H1 (cell line): ENCODE measurements around the gene PTPN13. TPM values are rescaled to one million over a fixed set of nuclear protein-coding genes. Genes with fewer than 3 reads are reported as not detected.

Experiments
- CTCF ChIA-PET: fragments of 300-600 bp; sonication (Branson Sonifier 250); formaldehyde crosslinking; loops from one replicate; lab custom pipeline; 2021; ENCODE audit not compliant: partially characterized antibody; lab: Charles Lee
- POLR2A ChIA-PET: fragments of 300-600 bp; sonication (Branson Sonifier 250); formaldehyde crosslinking; loops from one replicate; lab custom pipeline; 2021; ENCODE audit warnings: inconsistent platforms; ENCODE audit not compliant: partially characterized antibody; lab: Charles Lee
- DNase-seq, 2 experiments: peaks; one replicate each; pipeline versions ENCODE4 v3.0.0 to v3.0.0-alpha.2; 2010 to 2022; ENCODE audit warnings: low spot score in 2 of 2, low read depth in 1 of 2, mixed read lengths in 1 of 2
- FAIRE-seq: peaks from 2 replicates; lab custom pipeline; 2011; peaks lifted over from hg19 to GRCh38; lab: Jason Lieb, UNC
- H2AFZ ChIP-seq: 2 replicates; pipeline ENCODE4 v1.8.1; 2012; ENCODE audit warnings: low read length, inconsistent platforms
- H2AK5ac ChIP-seq: 2 replicates; pipeline ENCODE4 v1.6.1; 2013; ENCODE audit warnings: low read depth, low read length
- H2BK120ac ChIP-seq: replicated peaks from 2 replicates; pipeline ENCODE3; 2013; ENCODE audit warnings: low read depth, low read length, inconsistent platforms
- H2BK12ac ChIP-seq: 2 replicates; pipeline ENCODE4 v1.6.1; 2013; ENCODE audit warnings: low read depth, low read length
- H2BK15ac ChIP-seq: 2 replicates; pipeline ENCODE4 v1.6.1; 2013; ENCODE audit warnings: low read length
- H2BK20ac ChIP-seq: 2 replicates; pipeline ENCODE4 v1.6.1; 2013; ENCODE audit warnings: low read length
- H2BK5ac ChIP-seq: 2 replicates; pipeline ENCODE4 v1.6.1; 2013; ENCODE audit warnings: low read depth, low read length
- H3K14ac ChIP-seq: 2 replicates; pipeline ENCODE4 v1.6.1; 2013; ENCODE audit warnings: inconsistent platforms; ENCODE audit not compliant: insufficient read length
- H3K18ac ChIP-seq: 2 replicates; pipeline ENCODE4 v1.6.1; 2013; ENCODE audit warnings: low read length; ENCODE audit errors: extremely low read depth
- H3K23ac ChIP-seq: 2 replicates; pipeline ENCODE4 v1.6.1; 2013; ENCODE audit warnings: inconsistent platforms; ENCODE audit not compliant: insufficient read length
- H3K23me2 ChIP-seq: 2 replicates; pipeline ENCODE4 v1.6.1; 2013; ENCODE audit warnings: low read depth, low read length
- H3K27ac ChIP-seq: 2 replicates; pipeline ENCODE4 v1.6.1; 2011; ENCODE audit warnings: low read depth, low read length, inconsistent platforms
- H3K27me3 ChIP-seq, 4 experiments: replicated peaks in 1 of 4; 1 replicate in 1 of 4; 2 replicates in 3 of 4; pipeline versions ENCODE4 v1.6.1 to v1.8.1; 2011 to 2013; ENCODE audit warnings: low read length in 3 of 4, mild to moderate bottlenecking in 3 of 4, inconsistent platforms in 2 of 4, mixed read lengths in 2 of 4, moderate library complexity in 1 of 4; ENCODE audit not compliant: control insufficient read depth in 3 of 4, insufficient read depth in 3 of 4; ENCODE audit errors: extremely low read depth in 1 of 4
- H3K36me3 ChIP-seq, 4 experiments: 2 replicates each; pipeline versions ENCODE4 v1.6.1 to v1.8.1; 2011 to 2013; ENCODE audit warnings: mild to moderate bottlenecking in 4 of 4, low read length in 3 of 4, moderate library complexity in 2 of 4, control low read depth in 1 of 4, inconsistent platforms in 1 of 4; ENCODE audit not compliant: insufficient read depth in 4 of 4, control insufficient read depth in 2 of 4
- H3K4ac ChIP-seq: replicated peaks from 2 replicates; pipeline ENCODE3; 2013; ENCODE audit warnings: low read length, low read depth, mixed read lengths, inconsistent platforms; ENCODE audit not compliant: insufficient read length
- H3K4me1 ChIP-seq, 4 experiments: replicated peaks in 1 of 4; 1 replicate in 1 of 4; 2 replicates in 3 of 4; pipeline versions ENCODE4 v1.6.1 to v1.8.1; 2011 to 2013; ENCODE audit warnings: low read length in 3 of 4, inconsistent platforms in 2 of 4, mixed read lengths in 1 of 4; ENCODE audit not compliant: insufficient read depth in 4 of 4, control insufficient read depth in 3 of 4
- H3K4me2 ChIP-seq, 2 experiments: 2 replicates each; pipeline versions ENCODE4 v1.6.1 to v1.8.1; 2011 to 2013; ENCODE audit warnings: low read depth in 2 of 2, low read length in 2 of 2, control low read depth in 1 of 2, inconsistent platforms in 1 of 2, mild to moderate bottlenecking in 1 of 2; ENCODE audit not compliant: insufficient read depth in 1 of 2
- H3K4me3 ChIP-seq, 4 experiments: fragments of 200-600, 300-600 bp in 1 of 4; sonication (generic), shearing (Covaris generic), sonication (Bioruptor Twin) in 1 of 4; 2 replicates each; pipeline versions ENCODE4 v1.5.1 to v1.8.1; 2011 to 2016; ENCODE audit warnings: low read length in 4 of 4, low read depth in 3 of 4, control low read depth in 2 of 4, inconsistent platforms in 2 of 4, mild to moderate bottlenecking in 2 of 4, mixed read lengths in 1 of 4, moderate library complexity in 1 of 4; ENCODE audit not compliant: insufficient read depth in 2 of 4; ENCODE audit errors: extremely low read depth in 1 of 4
- H3K56ac ChIP-seq: replicated peaks from 2 replicates; pipeline ENCODE3; 2013; ENCODE audit warnings: low read depth, mild to moderate bottlenecking, mixed read lengths, low read length, inconsistent platforms; ENCODE audit not compliant: insufficient read length
- H3K79me1 ChIP-seq: 2 replicates; pipeline ENCODE4 v1.6.1; 2013; ENCODE audit warnings: low read depth, low read length, control low read depth
- H3K79me2 ChIP-seq, 2 experiments: 2 replicates each; pipeline versions ENCODE4 v1.6.1 to v1.8.1; 2012 to 2013; ENCODE audit warnings: low read length in 2 of 2, mild to moderate bottlenecking in 2 of 2, inconsistent platforms in 1 of 2; ENCODE audit not compliant: insufficient read depth in 2 of 2, control insufficient read depth in 1 of 2
- H3K9ac ChIP-seq, 4 experiments: replicated peaks in 1 of 4; 1 replicate in 1 of 4; 2 replicates in 3 of 4; pipeline versions ENCODE4 v1.6.1 to v1.8.1; 2011 to 2013; ENCODE audit warnings: low read depth in 3 of 4, low read length in 3 of 4, control low read depth in 2 of 4, mild to moderate bottlenecking in 2 of 4, moderate library complexity in 2 of 4, inconsistent platforms in 1 of 4; ENCODE audit errors: extremely low read depth in 1 of 4
- H3K9me3 ChIP-seq, 2 experiments: 2 replicates each; pipeline versions ENCODE4 v1.6.1 to v1.8.1; 2012 to 2013; ENCODE audit warnings: mild to moderate bottlenecking in 2 of 2, moderate library complexity in 2 of 2, control low read depth in 1 of 2, inconsistent platforms in 1 of 2, low read depth in 1 of 2, low read length in 1 of 2, mixed read lengths in 1 of 2; ENCODE audit not compliant: insufficient read depth in 2 of 2
- H4K20me1 ChIP-seq, 2 experiments: replicated peaks in 1 of 2; 2 replicates each; pipeline versions ENCODE3 to v1.8.1; 2011 to 2013; ENCODE audit warnings: inconsistent platforms in 2 of 2, low read length in 2 of 2, mild to moderate bottlenecking in 1 of 2; ENCODE audit not compliant: insufficient read depth in 2 of 2, control insufficient read depth in 1 of 2
- H4K5ac ChIP-seq: 2 replicates; pipeline ENCODE4 v1.6.1; 2013; ENCODE audit warnings: low read length, low read depth, mixed read lengths, inconsistent platforms; ENCODE audit not compliant: insufficient read length
- H4K8ac ChIP-seq: 2 replicates; pipeline ENCODE4 v1.8.0; 2013; ENCODE audit warnings: mild to moderate bottlenecking, moderate library complexity, low read length, inconsistent platforms; ENCODE audit not compliant: insufficient read depth; ENCODE audit errors: extremely low read depth
- H4K91ac ChIP-seq: replicated peaks from 2 replicates; pipeline ENCODE3; 2013; ENCODE audit warnings: low read length, mixed read lengths, inconsistent platforms; ENCODE audit not compliant: insufficient read length
- CBX8 ChIP-seq: fragments of 300-800, 300-1000 bp; sonication (generic); IDR thresholded peaks from 2 replicates; pipeline ENCODE4 v1.7.1; 2016; ENCODE audit warnings: low read depth, low read length, borderline replicate concordance
- CHD1 ChIP-seq: IDR thresholded peaks from 2 replicates; pipeline ENCODE4 v1.6.1; 2012; ENCODE audit warnings: low read depth, low read length, improper control_type of control experiment
- CTBP2 ChIP-seq: IDR thresholded peaks from 2 replicates; pipeline ENCODE4 v1.7.0; 2011; ENCODE audit warnings: borderline replicate concordance, mild to moderate bottlenecking, moderate library complexity, mixed read lengths, low read length; ENCODE audit not compliant: insufficient read depth, insufficient read length
- HDAC2 ChIP-seq, 2 experiments: fragments of 300-600 bp in 1 of 2; sonication (generic) in 1 of 2; IDR thresholded peaks; 2 replicates each; pipeline ENCODE4 v1.6.1; 2011 to 2012; ENCODE audit warnings: low read depth in 2 of 2, low read length in 2 of 2, mild to moderate bottlenecking in 2 of 2, moderate library complexity in 2 of 2, borderline replicate concordance in 1 of 2, inconsistent platforms in 1 of 2
- KDM5A ChIP-seq: fragments of 200-600 bp; IDR thresholded peaks from 2 replicates; pipeline ENCODE4 v1.7.1; 2012; ENCODE audit warnings: mild to moderate bottlenecking, low read length, inconsistent platforms, mixed read lengths
- MAX ChIP-seq: IDR thresholded peaks from 2 replicates; pipeline ENCODE4 v1.6.1; 2012; ENCODE audit warnings: inconsistent platforms
- NRF1 ChIP-seq: IDR thresholded peaks from 2 replicates; pipeline ENCODE4 v1.6.1; 2011; ENCODE audit warnings: mild to moderate bottlenecking, low read depth, low read length, improper control_type of control experiment
- POU5F1 ChIP-seq: IDR thresholded peaks from 2 replicates; pipeline ENCODE4 v1.6.1; 2011; ENCODE audit warnings: low read depth, mild to moderate bottlenecking, low read length, moderate library complexity
- SIN3A ChIP-seq, 2 experiments: IDR thresholded peaks in 1 of 2; conservative IDR thresholded peaks in 1 of 2; 2 replicates each; pipeline ENCODE4 v1.6.1; 2011 to 2012; ENCODE audit warnings: low read length in 2 of 2, improper control_type of control experiment in 1 of 2, low read depth in 1 of 2, mild to moderate bottlenecking in 1 of 2
- SIX5 ChIP-seq: IDR thresholded peaks from 2 replicates; pipeline ENCODE4 v1.6.1; 2011; ENCODE audit warnings: mild to moderate bottlenecking, low read depth, low read length
- SUZ12 ChIP-seq: fragments of 200-600 bp; sonication (generic); IDR thresholded peaks from 2 replicates; pipeline ENCODE4 v1.6.1; 2012; ENCODE audit warnings: mild to moderate bottlenecking, inconsistent platforms, low read length, moderate library complexity, mixed read lengths
- TCF12 ChIP-seq: IDR thresholded peaks from 2 replicates; pipeline ENCODE4 v1.6.1; 2011; ENCODE audit warnings: low read depth, mild to moderate bottlenecking, low read length
- TEAD4 ChIP-seq: IDR thresholded peaks from 2 replicates; pipeline ENCODE4 v1.6.1; 2012; ENCODE audit warnings: low read depth, low read length, inconsistent platforms, mixed read lengths
- WGBS, 2 experiments: shearing (Covaris generic) in 1 of 2; methylation state at CpG; one replicate each; pipeline versions ENCODE4 v1.1.6 to v1.1.7; 2013 to 2015; ENCODE audit warnings: low lambda C conversion rate in 2 of 2, mixed read lengths in 2 of 2, inconsistent platforms in 1 of 2, low coverage in 1 of 2, missing lambda C conversion rate in 1 of 2; ENCODE audit not compliant: insufficient replicate concordance in 2 of 2, insufficient coverage in 1 of 2, insufficient read length in 1 of 2; ENCODE audit errors: extremely low coverage in 1 of 2, missing lambda C conversion rate in 1 of 2; 5-methylcytosine and 5-hydroxymethylcytosine counted together
- polyA plus RNA-seq, 7 experiments: library from polyadenylated mRNA; depleted of rRNA in 3 of 7; stranded (reverse) in 5 of 7; unstranded in 2 of 7; fragments of >200 nt in 5 of 7; fragments of 200-250 nt in 2 of 7; gene quantifications; 1 replicate in 5 of 7; 2 replicates in 1 of 7; 4 replicates in 1 of 7; pipeline versions ENCODE4 v1.2.1 to v1.2.3, GENCODE V29; 2011 to 2013; ENCODE audit warnings: missing spikeins in 2 of 7, mixed read lengths in 2 of 7
- total RNA-seq: library from RNA; stranded (reverse); fragmentation: NEBNext Ultra II Directional; extraction: Animal tissue kit (Norgen Biotek cat#: 25700); gene quantifications from 2 replicates; pipeline ENCODE4 v1.2.1, GENCODE V29; 2021

Gene PTPN13
- total and polyA plus RNA-seq, 2 of the 8 experiments (the other 6 are each of a cell fraction or from before 2014, with no cell fraction given): 12.7 to 57.9 TPM

DNA sequence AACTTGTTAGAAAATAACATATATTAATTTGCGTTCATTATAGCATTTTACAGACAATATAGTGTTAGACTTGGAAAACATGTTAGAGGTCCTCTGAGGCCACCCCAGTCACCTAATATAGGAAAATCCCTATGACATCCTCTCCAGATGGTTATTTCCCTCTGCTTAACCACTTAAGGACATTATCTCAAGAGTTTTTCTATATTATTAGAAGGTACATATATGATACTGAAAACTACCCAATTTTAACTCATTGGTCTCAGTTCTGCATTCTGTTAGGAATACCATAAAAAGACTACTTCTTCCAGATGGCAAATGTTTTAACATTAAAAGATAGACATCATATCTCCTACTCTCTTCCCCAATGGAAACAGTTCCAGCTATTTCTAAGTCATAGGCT lies 21.4 kb downstream of the PTPN13 start:
- Histone ChIP-seq H3K79me2 (peaks cover 2 to 74% of the 10 kb centered on the region in 2 experiments; a peak in 3 of 4 replicates), H4K20me1 (no peaks in the 10 kb centered on the region), H2BK120ac (no peak overlapping the region), H2AK5ac (no peak overlapping the region), H3K18ac (no peak overlapping the region), H4K5ac (no peak overlapping the region), H2BK12ac (no peak overlapping the region), H3K9ac (no peak overlapping the region), H3K9me3 (no peaks in the 10 kb centered on the region), H3K79me1 (no peaks in the 10 kb centered on the region), H3K56ac (no peak overlapping the region), H2AFZ (no peak overlapping the region)
- no peak for TF ChIP-seq POU5F1
- TF ChIP-seq CBX8: no peak
- TF ChIP-seq KDM5A: no peak
- TF ChIP-seq TEAD4: no peak
- TF ChIP-seq SIN3A (conservative IDR thresholded peaks at IDR 0.05 in 1 of 2, IDR thresholded peaks at IDR 0.05 in 1 of 2; ENCODE audit: low read depth in 1 of 2, low read length in 2 of 2): no peak
- TF ChIP-seq SIX5: no peak
- no peak for TF ChIP-seq CHD1
- TF ChIP-seq TCF12: no peak
- TF ChIP-seq NRF1: no peak
- TF ChIP-seq HDAC2 (IDR thresholded peaks at IDR 0.05; ENCODE audit: borderline replicate concordance in 1 of 2, low read depth in 2 of 2, low read length in 2 of 2): no peak
- TF ChIP-seq CTBP2: no peak
- no peak for TF ChIP-seq SUZ12
- no peak for TF ChIP-seq MAX
- TF ChIP-seq, all 59 proteins: peak for 0
- Histone ChIP-seq H4K8ac (no peak overlapping the region), H2BK15ac (no peak overlapping the region), H3K23me2 (no peaks in the 10 kb centered on the region; the same call in 1 of the 2 replicates), H3K14ac (no peak overlapping the region), H3K4me2 (no peak overlapping the region), H3K4ac (no peak overlapping the region), H3K27me3 (no peaks in the 10 kb centered on the region), H3K23ac (no peak overlapping the region), H3K36me3 (no peaks in the 10 kb centered on the region), H3K4me3 (no peak overlapping the region), H4K91ac (no peak overlapping the region), H2BK5ac (no peak overlapping the region), H2BK20ac (no peak overlapping the region), H3K4me1 (0 out of 7 replicates have a peak, but pooled peaks cover 0 to 2% (median 0%) of the 10 kb centered on the region in 4 experiments), H3K27ac (no peak overlapping the region)
- ChIA-PET CTCF (no interaction called here), POLR2A (interaction anchor here (1.8 kb wide), 1 partner anchor 20 kb away, joined by 4 read pairs; no protein-coding TSS in a partner anchor)
- 93% methylated on average over 1 of the region's 1 CpG; no CpG with 5 or more reads in 1 of the 2 experiments for WGBS, 2 experiments
- FAIRE-seq: no peak
- DNase-seq: no peak
